HG02571 (cell line): Measurements from ENCODE around the gene PPIL4.

Experiments
- ATAC-seq: cut with Tn5 transposase; IDR thresholded peaks from one replicate; pipeline ENCODE4 v1.9.1; 2021; ENCODE audit warnings: mild to moderate bottlenecking, moderate library complexity; ENCODE audit not compliant: unreplicated experiment

PPIL4 gene, protein sequence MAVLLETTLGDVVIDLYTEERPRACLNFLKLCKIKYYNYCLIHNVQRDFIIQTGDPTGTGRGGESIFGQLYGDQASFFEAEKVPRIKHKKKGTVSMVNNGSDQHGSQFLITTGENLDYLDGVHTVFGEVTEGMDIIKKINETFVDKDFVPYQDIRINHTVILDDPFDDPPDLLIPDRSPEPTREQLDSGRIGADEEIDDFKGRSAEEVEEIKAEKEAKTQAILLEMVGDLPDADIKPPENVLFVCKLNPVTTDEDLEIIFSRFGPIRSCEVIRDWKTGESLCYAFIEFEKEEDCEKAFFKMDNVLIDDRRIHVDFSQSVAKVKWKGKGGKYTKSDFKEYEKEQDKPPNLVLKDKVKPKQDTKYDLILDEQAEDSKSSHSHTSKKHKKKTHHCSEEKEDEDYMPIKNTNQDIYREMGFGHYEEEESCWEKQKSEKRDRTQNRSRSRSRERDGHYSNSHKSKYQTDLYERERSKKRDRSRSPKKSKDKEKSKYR

DNA sequence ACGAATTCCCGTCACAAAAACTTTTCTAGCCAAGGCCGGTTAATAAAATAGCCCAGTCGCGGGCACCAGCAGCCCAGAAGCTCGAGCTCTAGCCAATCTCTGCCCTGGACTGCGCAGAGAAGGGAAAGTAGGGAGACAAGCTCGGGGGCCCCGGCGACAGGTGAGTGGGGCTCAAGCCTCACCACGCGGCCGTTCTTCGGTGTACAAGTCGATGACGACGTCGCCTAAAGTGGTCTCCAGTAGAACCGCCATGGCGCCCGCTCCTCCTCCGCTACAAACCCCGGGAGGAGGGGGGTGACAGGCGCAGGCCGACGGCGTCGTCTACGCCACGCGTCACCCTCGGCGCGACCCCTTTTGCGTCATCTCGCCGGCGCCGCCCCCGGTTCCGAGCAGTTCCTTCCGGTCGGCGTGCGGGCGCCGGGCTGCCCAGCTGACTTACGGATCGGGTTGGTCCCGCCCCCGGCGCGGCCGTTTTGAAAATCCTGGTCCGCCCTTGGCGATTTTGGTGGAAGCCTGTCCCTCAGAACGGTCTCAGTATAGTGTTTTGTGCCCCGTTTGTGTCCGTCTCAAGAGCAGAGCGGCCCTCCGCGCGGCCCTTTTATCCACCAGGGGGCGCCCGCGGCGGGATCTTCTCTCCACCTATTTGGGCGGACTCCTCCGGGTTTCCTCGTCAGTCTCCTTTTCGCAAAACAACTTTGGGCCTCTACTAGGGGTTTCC lies at the start of gene PPIL4:
Gene PPIL4, minus strand, starts transcription at position 290 of the 718 bp plus-strand sequence. Its CDS starts 38 bp downstream, at position 252.
- peak; percentile 88 for ATAC-seq

DNA sequence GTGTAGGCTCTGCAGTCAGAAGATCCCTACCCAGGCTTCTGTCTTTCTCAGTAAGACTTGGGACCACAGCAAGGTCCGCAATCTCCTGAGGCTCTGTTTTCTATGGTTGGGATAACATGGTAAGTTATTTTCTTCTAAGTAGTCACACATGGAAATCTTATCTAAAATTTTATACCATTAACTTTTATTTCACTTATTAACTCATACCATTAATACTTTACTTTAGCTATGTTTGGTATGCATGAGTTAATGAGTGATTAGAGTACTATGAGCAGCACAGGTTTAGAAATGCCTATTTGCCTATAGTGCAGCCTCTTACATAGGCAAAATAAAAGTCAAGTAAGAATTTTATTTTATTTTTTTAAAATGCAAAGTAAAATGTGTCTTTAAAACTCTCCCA lies 47.6 kb upstream of the PPIL4 start:
- ATAC-seq, result no peak

DNA sequence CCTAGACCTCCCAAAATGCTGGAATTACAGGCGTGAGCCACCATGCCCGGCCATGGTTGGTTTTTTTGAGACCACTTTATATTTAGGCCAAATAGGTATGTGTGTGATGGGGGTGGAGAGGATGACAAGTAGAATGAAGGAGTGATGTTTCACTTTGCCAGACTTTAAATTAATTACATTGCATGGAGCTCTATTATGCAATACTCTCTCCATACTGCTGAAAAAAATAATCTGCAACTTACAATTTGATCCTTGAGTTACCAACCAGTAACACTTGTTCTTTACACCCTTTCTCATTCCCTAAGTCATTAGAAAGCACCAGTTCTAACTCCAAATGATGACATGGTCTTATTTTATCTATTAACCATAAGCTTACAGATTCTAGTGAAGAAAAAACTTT lies 47.1 kb upstream of the PPIL4 start:
- ATAC-seq, result no peak

DNA sequence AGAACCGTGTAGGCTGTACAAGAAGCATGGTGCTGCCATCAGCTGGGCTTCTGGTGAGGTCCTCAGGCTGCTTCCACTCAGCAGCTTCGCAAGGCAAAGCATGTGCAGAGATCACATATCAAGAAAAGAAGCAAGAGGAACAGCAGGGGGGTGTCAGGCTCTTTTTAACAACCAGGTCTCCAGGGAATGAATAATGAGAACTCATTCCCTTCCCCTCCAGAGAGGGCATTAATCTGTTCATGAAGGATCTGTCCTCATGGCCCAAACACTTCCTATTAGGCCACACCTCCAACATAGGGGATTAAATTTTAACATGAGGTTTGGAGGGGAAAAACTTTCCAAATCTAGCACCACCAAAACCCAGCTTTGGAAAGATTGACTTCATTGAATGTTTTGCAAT lies 40.3 kb upstream of the PPIL4 start:
- ATAC-seq, result no peak

DNA sequence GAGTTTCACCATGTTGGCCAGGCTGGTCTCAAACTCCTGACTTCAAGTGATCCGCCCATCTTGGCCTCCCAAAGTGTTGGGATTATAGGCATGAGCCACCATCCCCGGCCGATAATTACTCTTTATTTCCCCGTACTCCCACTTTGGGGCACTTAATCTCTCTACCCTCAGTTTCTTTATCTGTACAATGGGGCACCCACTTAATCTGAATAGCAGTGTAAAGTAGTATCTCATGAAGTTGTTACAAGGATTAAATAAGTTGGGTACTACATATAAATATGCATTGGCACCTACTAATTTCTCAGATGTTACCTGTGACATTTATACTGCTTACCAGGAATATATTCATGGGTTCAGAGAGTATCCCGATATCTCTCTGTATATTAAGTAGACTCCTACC lies 35.5 kb upstream of the PPIL4 start:
- ATAC-seq, result no peak

DNA sequence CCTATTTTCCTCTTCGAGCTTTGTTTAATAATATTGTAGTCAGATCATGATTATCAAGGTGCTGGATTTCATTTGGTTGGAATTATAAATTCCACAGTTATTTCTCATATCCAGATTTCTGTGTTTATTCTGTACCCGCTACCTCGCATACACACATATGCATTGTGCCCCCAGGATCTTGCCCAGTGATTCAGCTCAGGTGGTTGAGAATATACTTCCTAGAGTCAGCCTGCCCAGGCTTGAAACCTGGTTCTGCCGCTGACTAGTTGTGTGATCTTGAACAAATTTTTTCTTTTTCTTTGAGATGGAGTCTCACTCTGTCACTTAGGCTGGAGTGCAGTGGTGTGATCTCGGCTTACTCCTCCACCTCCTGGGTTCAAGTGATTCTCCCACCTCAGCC lies 35.0 kb upstream of the PPIL4 start:
- no peak for ATAC-seq

DNA sequence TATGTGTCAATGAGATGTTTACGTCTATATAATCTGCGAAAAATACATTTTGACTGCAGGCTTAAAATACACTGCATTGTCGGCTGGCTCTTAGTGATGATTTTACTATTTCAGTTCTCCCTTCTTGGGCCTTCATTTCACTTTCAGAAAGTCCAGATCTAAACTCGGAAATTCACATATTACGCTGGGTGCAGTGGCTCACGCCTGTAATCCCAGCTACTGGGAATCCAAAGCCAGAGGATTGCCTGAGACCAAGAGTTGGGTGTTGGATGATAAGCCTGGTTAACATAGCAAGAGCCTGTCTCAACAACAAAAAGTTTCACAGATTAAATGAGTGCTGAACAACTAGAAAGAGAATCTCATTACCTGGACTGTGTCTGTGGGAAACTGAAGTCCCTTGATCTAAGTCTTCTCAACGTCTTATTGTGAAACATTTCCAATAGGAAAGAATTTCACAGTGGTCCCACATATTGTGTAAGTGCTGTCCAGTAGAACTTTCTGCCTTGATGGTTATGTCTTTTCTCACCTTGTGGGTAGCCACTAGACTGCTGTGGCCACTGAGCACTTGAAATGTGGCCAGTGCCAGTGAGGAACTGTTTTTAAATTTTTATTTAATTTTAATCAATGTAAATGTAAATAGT lies 22.2 kb upstream of the PPIL4 start:
- no peak for ATAC-seq

DNA sequence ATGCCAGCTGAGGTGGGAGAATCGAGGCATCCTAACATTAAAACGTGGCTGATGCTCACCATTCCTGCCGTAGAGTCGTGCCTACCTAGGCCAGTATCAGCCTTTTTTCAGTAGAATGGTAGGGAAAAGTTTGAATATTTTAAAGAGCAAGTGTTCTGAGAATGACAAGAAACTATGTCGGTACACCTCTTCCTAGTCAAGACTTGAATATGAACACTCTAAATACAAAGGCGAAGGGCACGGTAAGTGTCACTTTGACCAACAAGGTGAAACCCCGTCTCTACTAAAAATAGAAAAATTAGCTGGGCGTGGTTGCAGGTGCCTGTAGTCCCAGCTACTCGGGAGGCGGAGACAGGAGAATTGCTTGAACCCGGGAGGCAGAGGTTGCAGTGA lies 21.3 kb upstream of the PPIL4 start:
- ATAC-seq, result no peak

DNA sequence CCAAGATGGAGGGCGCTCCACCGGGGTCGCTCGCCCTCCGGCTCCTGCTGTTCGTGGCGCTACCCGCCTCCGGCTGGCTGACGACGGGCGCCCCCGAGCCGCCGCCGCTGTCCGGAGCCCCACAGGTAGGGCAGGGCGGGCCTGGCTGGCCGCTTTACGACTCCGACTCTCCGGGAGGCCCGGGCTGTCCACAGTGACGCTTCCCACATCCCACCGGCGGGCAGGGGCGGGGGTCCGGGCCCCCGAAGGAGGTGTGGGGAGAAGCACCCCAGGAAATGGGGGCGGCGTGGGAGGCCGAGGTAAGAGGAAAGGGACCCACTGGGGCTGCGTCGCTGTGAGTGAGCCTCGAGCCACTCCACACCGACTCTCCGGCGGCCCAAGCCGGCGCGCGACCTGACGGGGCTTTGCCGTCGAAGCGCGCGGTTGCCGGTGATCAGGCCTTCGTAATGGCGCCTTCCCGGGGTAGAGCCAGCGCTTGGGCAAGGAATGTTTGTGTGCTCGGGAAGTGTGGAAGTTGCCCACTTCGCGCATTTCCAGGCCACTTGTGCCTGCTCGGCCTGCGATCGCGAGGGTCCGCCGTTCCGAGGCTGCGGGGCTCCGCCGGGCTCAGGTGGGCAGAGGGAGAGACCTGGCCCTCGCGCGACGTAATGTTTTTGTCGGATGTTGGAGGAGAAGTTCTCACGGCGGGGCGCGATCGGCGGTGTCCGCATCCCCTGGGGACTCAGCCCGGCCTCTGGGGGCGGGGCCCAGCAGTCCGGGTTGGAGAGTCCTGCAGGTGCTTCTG lies 20.8 kb upstream of the PPIL4 start:
- peak; percentile 26 for ATAC-seq

DNA sequence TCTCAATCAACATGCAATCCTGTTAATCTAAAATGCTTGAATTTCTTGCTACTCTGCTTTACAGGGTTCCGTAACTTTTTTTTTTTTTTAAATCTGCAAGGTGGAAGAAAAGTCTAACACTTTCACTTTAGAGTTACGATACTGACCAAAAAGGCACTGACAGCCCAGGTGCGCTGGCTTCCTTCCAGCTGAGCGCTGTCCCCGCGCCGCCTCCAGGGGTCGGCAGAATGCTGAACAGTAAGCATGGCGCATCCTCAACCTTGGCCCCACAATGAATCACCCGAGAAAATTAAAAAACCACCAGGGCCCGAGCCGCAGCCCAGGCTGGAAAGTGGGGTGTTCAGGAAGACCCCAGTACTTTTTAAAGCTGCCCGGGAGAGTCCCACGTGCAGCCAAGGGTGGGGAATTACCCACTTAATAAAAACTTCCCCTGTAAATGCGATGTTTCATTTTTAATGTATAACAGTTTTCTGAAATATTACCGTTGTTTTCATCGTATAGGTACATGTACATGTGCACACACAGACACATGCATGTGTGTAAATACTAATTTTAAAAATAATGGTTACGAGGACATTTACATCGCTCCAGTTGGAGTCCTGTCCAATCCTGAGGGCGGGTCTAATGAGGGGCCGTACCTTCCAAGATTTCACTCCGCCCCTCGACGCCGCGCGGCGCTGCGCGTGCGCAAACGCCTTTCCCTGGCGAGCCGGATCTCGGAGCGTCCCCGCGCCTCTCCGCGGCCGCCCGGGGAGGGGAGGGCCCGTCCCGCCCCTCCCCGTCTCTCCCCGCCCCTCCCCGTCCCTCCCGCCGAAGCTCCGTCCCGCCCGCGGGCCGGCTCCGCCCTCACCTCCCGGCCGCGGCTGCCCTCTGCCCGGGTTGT lies 19.9 kb upstream of the PPIL4 start, which contains the start of gene GINM1:
Gene GINM1, plus strand, starts transcription at position 849 of the 883 bp plus-strand sequence. CDS start 40 bp downstream, outside the sequence.
- ATAC-seq, result peak; percentile 80

DNA sequence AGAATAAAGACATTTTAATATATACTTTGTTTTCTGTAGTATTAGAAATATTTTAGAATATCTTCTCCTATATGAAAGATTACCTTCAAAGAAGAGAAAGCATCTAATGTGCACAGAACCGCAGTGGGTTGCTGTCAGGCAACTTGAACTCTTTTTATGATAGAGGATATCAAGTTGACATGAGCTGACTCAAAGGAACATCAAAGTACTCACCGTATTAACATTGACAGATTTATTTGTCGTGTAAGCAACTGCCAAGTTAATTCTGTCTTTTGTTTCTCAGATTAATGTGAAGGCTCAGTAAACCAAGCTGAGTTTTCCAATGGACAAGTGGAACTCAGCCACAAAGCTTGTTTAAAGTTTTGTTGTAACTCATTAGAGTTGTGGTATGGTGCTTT lies 18.1 kb upstream of the PPIL4 start:
- ATAC-seq, result no peak

DNA sequence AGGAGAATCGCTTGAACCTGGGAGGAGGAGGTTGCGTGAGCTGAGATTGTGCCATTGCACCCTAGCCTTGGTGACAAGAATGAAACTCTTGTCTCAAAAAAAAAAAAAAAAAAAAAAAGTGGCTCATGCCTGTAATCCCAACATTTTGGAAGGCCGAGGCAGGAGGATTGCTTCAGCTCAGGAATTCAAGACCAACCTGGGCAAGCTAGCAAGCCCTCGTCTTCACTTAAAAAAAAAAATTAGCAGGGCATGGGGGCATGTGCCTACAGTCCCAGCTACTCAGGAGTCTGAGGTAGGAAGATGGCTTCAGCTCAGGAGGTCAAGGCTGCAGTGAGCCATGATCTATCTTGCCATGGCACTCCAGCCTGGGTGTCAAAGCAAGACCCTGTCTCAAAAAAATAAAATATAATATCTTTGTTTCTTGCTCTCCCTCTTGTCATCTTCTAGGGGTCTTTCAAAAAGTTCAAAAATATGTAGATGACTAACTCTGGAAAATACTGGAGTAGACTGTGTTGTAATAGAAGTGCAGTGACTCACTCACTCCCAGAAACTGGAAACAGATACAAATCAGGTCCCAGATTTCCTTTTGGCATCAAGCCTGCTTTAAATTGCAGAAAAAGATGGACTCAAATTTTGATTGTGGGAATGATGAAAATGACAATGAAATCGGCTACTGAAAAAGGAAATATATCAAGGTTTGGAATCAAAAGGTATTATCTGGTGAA lies 17.5 kb upstream of the PPIL4 start:
- ATAC-seq, result no peak

DNA sequence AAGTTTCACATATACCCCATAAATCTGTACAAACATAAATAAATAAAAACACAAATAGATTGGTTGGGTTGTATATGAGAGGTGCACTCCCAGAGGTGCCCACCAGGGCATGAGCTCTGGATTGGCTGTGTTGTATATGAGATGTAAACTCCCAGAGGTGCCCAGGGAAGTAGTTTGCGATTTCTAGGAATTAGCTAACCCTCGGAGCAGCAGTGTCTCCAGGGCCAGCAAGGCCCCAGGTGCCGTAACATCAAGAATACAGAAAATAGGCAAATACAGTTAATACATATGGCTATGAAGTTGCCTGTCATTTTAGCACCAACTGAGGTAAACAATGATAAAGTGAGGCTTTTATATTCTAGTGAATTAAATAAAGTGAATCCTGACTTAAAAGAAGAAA lies 14.9 kb upstream of the PPIL4 start:
- ATAC-seq, result no peak

DNA sequence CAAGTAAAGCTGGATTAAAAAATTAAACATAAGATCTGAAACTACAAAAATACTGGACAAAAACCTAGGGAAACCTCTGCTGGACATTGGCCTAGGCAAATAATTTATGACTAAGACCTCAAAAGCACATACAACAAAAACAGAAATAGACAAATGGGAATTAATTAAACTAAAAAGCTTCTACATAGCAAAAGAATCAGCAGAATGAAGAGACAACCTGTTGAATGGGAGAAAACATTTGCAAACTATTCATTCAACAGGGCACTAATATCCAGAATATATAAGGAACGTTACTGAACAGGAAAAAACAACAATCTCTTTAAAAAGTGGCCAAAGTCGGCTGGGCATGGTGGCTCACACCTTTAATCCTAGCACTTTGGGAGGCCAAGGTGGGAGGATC lies 13.5 kb upstream of the PPIL4 start:
- ATAC-seq, result no peak

DNA sequence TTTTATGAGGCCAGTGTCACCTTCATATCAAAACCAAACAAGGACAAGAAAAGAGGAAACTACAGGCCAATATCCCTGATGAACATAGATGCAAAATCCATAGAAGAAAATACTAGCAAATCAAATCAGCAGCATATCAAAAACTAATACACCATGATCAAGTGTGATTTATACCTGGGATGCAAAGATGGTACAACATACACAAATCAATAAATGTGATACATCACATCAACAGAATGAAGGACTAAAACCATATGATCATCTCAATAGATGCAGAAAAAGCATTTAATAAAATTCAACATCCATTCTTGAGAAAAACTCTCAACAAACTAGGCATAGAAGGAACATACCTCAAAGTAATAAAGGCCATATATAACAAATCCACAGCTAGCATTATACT lies 12.2 kb upstream of the PPIL4 start:
- ATAC-seq, result no peak

DNA sequence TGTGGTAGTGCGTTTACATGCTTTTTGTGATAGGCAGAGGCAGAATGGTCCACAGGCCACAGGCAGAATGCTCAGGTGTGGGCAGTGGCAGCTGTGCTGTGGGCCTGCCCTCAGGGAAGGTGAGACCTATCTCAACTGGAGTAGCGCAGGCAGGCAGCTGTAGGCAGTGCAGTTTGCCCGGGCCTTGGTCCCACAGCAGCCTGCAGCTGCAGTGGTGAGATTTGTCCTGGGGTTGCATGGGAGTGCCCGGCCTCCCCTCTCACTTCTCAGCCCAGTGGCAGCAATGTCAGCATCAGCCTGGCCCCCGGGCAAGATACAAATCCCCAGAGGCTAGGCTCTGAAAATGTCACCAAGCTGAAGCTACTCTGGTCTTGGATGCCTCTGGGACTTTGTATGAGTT lies 6.1 kb upstream of the PPIL4 start:
- no peak for ATAC-seq

DNA sequence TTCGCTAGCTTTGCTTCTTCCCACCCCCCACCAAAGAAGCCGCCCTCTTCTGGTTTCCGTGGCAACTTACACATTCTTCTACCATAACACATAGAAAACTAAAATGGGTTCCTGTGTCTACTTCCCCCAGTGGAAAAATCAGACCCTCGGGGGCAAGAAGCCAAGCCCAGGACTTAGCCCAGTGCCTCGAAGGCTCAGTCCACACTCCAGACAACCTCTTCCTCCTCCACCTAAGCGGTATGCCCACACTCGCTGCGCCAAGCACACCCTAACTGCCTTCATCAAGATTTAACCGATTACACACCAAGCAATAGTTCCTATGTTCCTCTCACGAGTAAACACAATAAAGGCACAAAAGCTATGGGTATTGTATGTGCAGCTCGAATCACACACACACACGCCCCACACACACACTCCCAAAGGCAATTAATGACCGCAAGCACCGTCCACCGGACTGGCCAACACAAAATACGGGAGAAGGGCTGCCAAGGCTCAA lies 537 bp downstream of the PPIL4 start:
- peak; percentile 18 for ATAC-seq

DNA sequence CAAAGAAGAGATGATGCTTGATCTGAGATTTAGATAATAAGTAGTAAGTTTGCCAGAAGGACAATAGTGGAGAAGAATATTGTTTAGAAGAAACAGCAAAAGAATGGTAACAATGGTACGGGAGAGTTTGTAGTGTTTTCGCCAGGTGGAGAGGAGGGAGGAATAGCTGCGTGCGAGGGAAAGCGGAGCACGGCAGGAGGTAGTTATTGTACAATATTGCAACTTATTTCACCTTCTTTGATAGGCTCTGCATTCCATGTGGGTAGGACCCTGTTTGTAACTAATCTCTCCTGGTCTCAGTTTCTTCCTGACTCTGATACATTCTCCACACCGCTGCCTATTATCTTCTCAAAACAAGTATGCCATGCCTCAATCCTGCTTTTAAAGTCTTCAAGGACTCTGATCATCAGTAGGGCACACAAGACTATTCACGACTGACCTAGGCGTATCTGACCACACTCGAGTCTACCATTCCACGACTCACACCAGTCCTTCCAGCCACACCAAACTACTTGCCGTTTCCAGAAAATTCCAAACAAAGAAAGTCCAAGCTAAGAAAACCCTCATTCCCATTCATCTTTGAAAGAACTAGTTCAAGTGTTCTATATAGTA lies 1.1 kb downstream of the PPIL4 start:
- ATAC-seq, result no peak

DNA sequence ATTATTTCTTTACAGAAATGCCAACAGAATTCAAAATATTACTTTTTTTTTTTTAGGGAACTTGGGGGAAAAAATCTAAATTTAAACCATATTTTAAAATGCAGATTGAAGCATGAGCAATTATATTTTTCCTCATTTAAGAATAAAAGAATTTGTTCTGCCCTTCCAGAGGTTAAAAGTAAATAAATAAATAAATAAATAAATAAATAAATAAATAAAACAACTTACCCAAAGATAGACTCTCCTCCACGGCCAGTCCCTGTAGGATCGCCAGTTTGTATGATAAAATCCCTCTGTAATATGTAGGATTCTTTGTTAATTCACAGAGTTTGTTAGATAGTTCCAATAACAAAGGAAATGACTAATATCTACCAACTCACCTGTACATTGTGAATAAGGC lies 4.7 kb downstream of the PPIL4 start:
- ATAC-seq, result no peak
